DOHH2 (cell line): ENCODE data around the gene TYROBP.
A peak's percentile ranks its signal among the peaks of the same experiment; 100 is the strongest.

Experiments
- H3F3A ChIP-seq: fragments of 200-600 bp; sonication (generic), shearing (Covaris generic); 2 replicates; pipeline ENCODE4 v1.6.0; 2016; ENCODE audit warnings: antibody characterized with exemption, mild to moderate bottlenecking; ENCODE audit not compliant: control insufficient read depth, insufficient read depth
- H3K27ac ChIP-seq: fragments of 200-600 bp; sonication (generic); 2 replicates; pipeline ENCODE4 v1.5.1; 2014; ENCODE audit warnings: low read depth, mild to moderate bottlenecking, low read length, moderate library complexity
- H3K27me3 ChIP-seq: fragments of 200-600 bp; sonication (generic); 2 replicates; pipeline ENCODE4 v1.6.1; 2014; ENCODE audit warnings: mild to moderate bottlenecking, low read length, mixed read lengths; ENCODE audit not compliant: control insufficient read depth
- H3K36me3 ChIP-seq: fragments of 200-600 bp; sonication (generic); 2 replicates; pipeline ENCODE4 v1.6.1; 2014; ENCODE audit warnings: mild to moderate bottlenecking, low read length, moderate library complexity, mixed read lengths; ENCODE audit not compliant: control insufficient read depth
- H3K4me1 ChIP-seq: fragments of 200-600 bp; sonication (generic); 2 replicates; pipeline ENCODE4 v1.6.1; 2014; ENCODE audit warnings: mild to moderate bottlenecking, low read length, mixed read lengths; ENCODE audit not compliant: control insufficient read depth
- H3K4me2 ChIP-seq: fragments of 200-600 bp; sonication (generic); 2 replicates; pipeline ENCODE4 v1.6.0; 2014; ENCODE audit warnings: mild to moderate bottlenecking, low read length, moderate library complexity
- H3K4me3 ChIP-seq: fragments of 200-600 bp; sonication (generic); 2 replicates; pipeline ENCODE4 v1.5.1; 2014; ENCODE audit warnings: mild to moderate bottlenecking, low read length, mixed read lengths
- H3K79me2 ChIP-seq: fragments of 200-600 bp; sonication (generic); 2 replicates; pipeline ENCODE4 v1.6.1; 2014; ENCODE audit warnings: mild to moderate bottlenecking, low read length, mixed read lengths; ENCODE audit not compliant: control insufficient read depth
- H3K9me2 ChIP-seq: fragments of 200-600 bp; sonication (generic); replicated peaks from 2 replicates; pipeline ENCODE4 v1.6.1; 2014; ENCODE audit warnings: mild to moderate bottlenecking, low read length, mixed read lengths; ENCODE audit not compliant: control insufficient read depth
- H3K9me3 ChIP-seq: fragments of 200-600 bp; sonication (generic); 2 replicates; pipeline ENCODE4 v1.6.1; 2014; ENCODE audit warnings: antibody characterized with exemption, low read length, mixed read lengths; ENCODE audit not compliant: control insufficient read depth, insufficient read depth
- H4K20me1 ChIP-seq: fragments of 200-600 bp; sonication (generic); 2 replicates; pipeline ENCODE4 v1.6.0; 2014; ENCODE audit warnings: low read depth, mild to moderate bottlenecking, antibody characterized with exemption, low read length, moderate library complexity; ENCODE audit not compliant: control insufficient read depth, insufficient read depth
- CTCF ChIP-seq: fragments of 200-600 bp; sonication (generic); IDR thresholded peaks from one replicate; pipeline ENCODE4 v1.5.1; 2014; ENCODE audit warnings: antibody characterized with exemption, mild to moderate bottlenecking, low read depth, low read length; ENCODE audit not compliant: poor library complexity, severe bottlenecking
- EZH2phosphoT487 ChIP-seq: fragments of 200-600 bp; sonication (generic); IDR thresholded peaks from 2 replicates; pipeline ENCODE4 v1.6.1; 2017; ENCODE audit warnings: borderline replicate concordance, mild to moderate bottlenecking, antibody characterized with exemption, low read length, moderate library complexity, mixed read lengths

Gene TYROBP

GRCh38 chr19:35882114-35882832, 25.8 kb downstream of the TYROBP start:
- Histone ChIP-seq H3K27me3 (peaks cover 7% of the 10 kb centered on the region; the same call in 1 of the 2 replicates), H3K27ac (peak overlapping the region; percentile 13; the same call in 1 of the 2 replicates), H4K20me1 (no peaks in the 10 kb centered on the region), H3K79me2 (no peaks in the 10 kb centered on the region), H3K9me3 (no peaks in the 10 kb centered on the region), H3K9me2 (no peaks in the 10 kb centered on the region), H3K4me3 (no peak overlapping the region), H3K4me2 (peak overlapping the region; percentile 30), H3K36me3 (peaks cover 5% of the 10 kb centered on the region; the same call in 1 of the 2 replicates), H3K4me1 (peaks cover 18% of the 10 kb centered on the region), H3F3A (peaks cover 18% of the 10 kb centered on the region)
- TF ChIP-seq CTCF (peak; percentile 42), EZH2phosphoT487 (no peak)

- Histone ChIP-seq H4K20me1 (no peaks in the 10 kb centered on the region), H3K36me3 (no peaks in the 10 kb centered on the region), H3K9me2 (no peaks in the 10 kb centered on the region), H3K9me3 (no peaks in the 10 kb centered on the region), H3K27ac (no peak overlapping the region), H3K4me1 (peaks cover 18% of the 10 kb centered on the region), H3K4me2 (no peak overlapping the region), H3K27me3 (peaks cover 7% of the 10 kb centered on the region; the same call in 1 of the 2 replicates), H3K79me2 (no peaks in the 10 kb centered on the region), H3K4me3 (no peak overlapping the region), H3F3A (peaks cover 5% of the 10 kb centered on the region)
- TF ChIP-seq CTCF (no peak), EZH2phosphoT487 (no peak)
Measured at GRCh38 chr19:35879770-35880317, 28.3 kb downstream of the TYROBP start.

- Histone ChIP-seq H3K27me3 (peaks cover 7% of the 10 kb centered on the region; the same call in 1 of the 2 replicates), H3K4me2 (no peak overlapping the region), H4K20me1 (no peaks in the 10 kb centered on the region), H3K27ac (no peak overlapping the region), H3K9me2 (no peaks in the 10 kb centered on the region), H3K36me3 (no peaks in the 10 kb centered on the region), H3K4me1 (peaks cover 16% of the 10 kb centered on the region), H3F3A (peaks cover 5% of the 10 kb centered on the region), H3K4me3 (no peak overlapping the region), H3K9me3 (no peaks in the 10 kb centered on the region), H3K79me2 (no peaks in the 10 kb centered on the region)
- TF ChIP-seq EZH2phosphoT487 (no peak), CTCF (no peak)
Measured at GRCh38 chr19:35879068-35879467, 29.0 kb downstream of the TYROBP start.
